HG02943 (cell line): ENCODE results near the gene KRT2.

Experiments
- ATAC-seq: cut with Tn5 transposase; IDR thresholded peaks from one replicate; pipeline ENCODE4 v1.9.1; 2021; ENCODE audit warnings: mild to moderate bottlenecking, low read depth, moderate library complexity; ENCODE audit not compliant: unreplicated experiment

The KRT2 gene

DNA sequence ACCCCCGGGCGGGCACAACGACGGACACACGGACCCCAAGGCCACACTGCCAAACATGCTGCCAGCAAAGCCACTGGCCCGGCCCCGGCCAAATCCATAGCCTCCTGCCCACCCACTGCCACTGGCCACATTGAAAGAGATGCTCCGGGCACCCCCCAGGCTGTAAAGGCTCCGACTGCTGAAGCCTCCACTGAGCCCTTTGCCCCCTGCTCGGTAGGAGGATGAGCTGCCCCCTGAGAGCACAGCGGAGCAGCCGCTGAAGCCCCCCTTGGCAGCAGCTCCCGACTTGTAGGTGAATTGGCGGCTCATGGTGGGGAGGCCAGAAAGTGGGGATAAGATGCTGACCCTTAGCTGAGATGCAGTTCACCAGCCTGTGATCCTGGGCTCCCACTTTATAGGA lies 33.8 kb downstream of the KRT2 start, which contains the start of gene KRT73:
Gene KRT73 (minus strand): TSS at position 344 of the 400 bp plus-strand sequence. CDS start 35 bp downstream, at position 309.
- ATAC-seq, result no peak

GRCh38 chr12:52617403-52617785 lies 34.6 kb downstream of the KRT2 start:
- ATAC-seq, result no peak

DNA sequence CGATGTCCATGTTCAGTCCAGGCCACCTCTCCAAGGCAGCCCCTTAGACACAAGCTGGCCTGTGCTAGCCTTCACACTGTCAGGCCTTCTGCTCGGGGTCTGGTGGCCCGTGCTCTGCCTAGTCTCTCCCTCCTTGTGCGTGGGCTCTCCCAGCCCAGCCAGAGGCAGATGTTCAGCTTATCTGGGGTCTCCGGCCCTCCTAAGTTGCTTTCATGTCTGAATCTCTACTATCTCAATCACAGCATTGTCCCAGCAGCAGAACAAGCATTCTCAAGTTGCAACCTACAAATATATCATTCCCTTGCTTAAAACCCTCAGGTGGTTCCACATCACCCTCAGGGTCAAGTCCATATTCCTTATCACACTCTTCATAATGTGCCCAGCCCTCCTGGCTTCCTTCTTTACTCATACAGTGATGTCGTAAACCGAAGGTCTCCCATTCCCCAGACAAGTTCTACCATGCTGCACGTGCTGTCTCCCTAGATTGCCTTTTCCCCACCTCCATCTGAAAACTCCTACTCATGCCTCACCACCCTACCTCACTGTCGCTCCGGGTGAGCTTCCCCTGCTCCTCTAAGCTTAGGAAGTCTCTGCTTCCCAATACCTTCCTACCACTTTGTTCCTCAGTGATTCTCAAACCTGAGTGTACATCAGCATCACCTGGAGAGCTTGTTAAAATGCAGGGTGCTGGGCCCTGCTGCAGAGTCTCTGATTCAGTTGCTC lies 35.2 kb downstream of the KRT2 start:
- no peak for ATAC-seq

DNA sequence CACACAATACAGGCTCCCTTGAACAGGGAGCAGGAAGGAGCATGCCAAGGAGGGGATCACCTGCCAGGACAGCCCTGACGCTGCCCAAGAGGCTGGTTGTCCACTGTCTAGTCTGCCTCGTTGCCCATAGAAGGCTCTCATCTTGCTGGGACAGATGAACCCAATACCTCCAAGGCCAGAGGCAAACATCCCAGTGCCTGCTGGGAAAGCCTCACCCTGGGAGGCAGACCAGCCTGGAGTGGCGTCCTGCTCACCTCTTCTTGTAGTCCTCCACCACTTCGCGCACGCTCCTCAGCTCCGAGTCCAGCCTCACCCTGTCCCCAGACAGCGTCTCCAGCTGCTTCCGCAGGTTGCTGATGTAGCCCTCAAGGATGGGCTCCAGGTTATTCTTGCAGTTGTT lies 36.1 kb downstream of the KRT2 start:
- no peak for ATAC-seq

GRCh38 chr12:52615208-52615868 lies 36.7 kb downstream of the KRT2 start:
- no peak for ATAC-seq

DNA sequence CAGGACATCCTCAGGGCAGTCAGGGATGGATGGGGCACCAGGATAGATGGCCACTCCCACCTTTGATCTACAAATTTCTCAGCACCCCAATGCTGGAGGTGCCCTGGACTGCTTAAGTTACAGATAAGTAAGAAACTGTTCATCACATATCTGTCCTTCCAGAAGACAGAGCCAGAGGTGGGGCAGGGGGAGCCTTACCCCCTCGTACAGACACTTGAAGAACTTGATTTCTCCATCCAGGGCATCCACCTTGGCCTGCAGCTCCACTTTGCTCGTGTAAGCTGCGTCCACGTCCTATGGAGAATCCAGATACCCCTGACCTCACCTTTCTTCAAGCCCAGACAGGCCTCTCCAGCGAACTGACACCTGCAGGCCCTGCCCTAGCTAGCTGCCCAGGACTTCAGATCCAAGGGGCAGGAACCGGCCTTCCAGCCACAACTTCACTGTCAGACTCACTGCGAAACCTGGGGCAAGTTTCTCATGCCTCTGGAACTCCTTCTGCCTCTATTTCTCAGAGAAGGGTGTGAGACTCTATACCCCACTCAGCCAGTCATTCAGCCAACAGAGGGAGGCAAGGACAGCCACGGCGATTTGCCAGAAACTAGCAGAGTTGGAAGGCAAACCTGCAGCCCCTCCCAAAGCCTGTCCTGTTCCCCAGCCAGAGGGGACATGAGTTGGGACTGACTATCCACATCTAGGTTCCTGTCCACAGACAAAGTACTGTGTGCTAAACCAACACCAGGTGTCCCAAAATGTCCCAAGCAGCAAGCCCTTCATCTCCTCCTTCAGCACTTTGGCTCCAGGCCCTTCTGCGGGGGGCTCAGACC lies 37.4 kb downstream of the KRT2 start:
- no peak for ATAC-seq

GRCh38 chr12:52613384-52614030 lies 38.5 kb downstream of the KRT2 start:
- no peak for ATAC-seq

GRCh38 chr12:52612431-52613383 lies 39.3 kb downstream of the KRT2 start:
- no peak for ATAC-seq

DNA sequence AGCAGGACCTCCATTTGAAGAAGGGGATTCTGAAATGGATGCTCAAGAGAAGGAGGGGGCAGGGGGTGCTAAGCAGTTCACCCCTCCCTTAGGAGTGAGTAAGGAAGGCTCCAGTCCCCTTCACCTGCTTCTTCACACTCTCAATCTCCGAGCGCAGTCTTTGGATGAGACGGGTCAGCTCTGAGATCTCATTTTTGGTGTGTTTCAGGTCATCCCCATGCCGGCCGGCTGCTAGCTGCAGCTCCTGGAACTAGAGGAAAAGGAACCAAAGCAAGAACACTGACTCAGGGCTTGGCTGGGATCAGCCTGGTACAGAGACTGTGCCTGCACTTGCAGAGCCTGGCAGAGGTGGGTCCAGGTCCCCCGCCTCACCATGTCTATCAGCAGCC lies 40.9 kb downstream of the KRT2 start:
- ATAC-seq, result no peak

DNA sequence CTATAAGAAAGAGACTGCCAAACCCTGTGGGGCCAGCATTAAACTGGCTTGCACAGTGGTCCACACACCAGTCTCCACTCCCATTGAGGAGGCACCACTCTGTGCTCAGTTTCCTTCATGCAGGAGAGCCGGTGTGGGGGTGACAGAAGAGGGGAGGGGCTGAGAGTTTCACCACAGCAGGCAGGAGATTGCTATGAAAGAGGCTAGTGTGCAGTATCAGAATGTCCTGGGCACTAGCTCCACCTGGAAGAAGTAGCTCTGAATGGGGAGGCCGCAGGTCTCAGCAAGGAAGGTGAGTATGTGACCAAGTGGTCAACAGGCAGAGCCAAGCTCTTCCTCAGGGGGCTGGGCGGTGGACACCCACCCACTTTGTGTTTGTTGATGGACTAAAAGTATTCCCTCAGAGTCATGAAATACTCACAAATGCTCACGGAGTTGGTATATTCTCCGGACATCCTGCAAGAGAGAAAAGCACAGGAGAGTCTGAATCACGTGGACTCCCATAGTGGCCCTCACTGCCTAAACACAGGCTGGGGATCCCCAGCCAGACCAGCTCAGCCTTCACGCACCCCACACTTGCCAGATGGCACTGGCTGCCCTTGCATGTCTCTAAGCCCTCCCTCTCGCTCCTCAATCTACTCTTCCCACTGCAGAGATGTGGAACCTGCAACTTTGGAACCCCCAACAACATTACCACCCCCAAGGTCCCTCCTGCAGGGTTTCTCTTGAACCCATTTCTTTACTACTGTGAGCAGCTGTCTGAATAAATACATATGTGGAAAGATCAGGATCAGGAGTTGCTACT lies 43.0 kb downstream of the KRT2 start:
- no peak for ATAC-seq

DNA sequence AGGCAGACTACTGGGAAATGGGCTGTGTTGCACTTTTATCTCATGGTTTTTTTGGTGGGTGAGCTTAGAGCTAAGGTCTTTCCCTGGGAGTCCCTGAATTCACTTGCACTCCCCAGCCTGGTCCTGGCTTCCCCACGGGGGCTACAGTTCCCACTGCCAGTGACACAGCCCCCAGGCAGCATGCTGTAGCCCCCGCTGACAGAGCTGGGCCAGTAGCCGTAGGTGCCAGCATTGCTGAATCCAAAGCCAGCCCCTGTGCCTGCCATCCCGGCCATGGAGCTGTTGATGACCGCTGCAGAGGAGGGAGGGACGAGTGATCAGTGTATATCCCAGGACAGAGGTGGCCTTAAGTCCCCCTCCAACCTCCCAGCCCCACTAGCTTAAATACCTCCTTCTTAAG lies 43.9 kb downstream of the KRT2 start:
- ATAC-seq, result no peak

GRCh38 chr12:52607314-52607713 lies 44.7 kb downstream of the KRT2 start:
- ATAC-seq, result no peak

DNA sequence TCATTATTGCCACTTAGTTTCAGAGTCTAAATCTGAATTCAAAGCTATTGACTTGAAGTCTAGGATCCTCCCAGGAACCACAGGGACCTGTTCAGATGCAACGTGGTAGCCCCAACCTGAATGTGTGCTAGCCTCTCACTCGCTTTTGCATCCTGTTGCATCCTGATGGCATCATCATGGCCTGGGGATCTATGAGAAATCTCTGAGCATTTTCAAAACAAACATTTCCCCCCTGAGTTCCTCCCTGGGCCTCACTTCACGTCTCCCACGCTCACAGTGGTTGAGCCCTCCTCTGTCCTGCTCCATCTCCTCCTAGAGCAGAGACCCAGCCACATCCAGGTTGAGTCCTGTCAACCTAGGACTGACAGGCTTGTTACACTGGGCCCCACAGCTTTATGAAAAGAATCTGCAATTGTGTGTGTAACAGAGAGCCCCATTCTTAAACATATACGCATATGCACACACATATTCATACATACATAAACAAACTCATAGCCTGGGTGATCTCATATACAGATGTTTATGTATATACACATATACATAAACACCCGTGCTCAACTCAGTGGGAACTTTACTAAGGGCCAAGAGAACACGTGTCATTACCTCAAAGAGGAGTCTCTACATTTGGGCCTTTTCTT lies 45.3 kb downstream of the KRT2 start:
- no peak for ATAC-seq

DNA sequence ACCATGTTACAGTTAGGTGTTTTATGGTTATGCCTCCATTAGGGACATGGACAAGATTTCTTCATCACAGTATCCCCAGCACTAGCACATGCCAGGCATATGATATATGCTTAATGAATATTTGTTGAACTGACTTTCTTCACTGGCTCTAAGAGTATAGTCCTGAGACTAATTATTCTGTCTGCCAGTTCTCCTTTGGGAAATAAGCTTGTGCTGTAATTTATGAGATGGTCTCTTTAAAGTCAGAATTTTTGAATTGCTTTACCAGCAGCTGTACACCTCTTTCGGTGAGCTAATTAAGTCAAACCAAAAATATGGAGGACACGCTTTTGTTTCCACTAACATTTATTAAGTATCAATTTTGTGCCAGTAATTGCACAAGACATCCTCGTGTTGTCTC lies 45.9 kb downstream of the KRT2 start:
- ATAC-seq, result no peak

DNA sequence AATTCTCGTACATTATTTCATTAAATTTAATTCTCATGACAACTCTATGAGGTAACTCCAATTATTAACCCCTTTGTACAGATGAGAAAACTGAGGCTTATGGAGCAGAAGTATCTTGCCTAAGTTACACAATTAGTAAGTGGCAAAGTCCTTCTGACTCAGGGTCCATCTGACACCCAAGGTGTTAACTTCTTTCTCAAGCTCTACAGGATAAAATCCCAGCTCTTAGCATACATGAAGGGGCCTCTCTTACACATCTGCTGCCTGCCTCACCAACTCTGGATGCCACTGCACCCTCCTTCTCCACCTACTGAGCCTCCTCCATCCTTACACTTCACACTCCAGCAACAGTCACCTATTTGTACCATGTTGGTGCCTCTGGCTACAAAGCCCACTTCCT lies 46.5 kb downstream of the KRT2 start:
- ATAC-seq, result no peak

GRCh38 chr12:52604859-52605258 lies 47.2 kb downstream of the KRT2 start:
- ATAC-seq, result no peak

DNA sequence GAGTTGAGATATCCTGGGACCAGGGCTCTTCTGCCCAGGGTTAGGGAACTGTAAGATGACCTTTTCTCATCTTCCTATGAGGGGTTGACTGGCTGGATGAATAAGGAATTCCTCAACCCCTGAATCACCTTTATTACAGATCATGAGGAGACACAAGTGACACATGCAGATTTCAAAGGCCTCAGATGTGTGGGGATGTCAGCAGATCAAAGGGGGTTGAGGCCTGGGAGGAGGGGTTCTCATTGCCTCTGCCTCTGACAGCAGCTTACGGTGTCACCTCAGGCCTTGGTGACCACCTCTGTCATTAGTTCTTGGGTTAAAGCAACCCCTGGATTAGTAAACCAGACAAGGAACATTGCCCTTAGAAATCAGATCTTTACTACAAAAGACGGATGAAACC lies 48.7 kb downstream of the KRT2 start:
- no peak for ATAC-seq

DNA sequence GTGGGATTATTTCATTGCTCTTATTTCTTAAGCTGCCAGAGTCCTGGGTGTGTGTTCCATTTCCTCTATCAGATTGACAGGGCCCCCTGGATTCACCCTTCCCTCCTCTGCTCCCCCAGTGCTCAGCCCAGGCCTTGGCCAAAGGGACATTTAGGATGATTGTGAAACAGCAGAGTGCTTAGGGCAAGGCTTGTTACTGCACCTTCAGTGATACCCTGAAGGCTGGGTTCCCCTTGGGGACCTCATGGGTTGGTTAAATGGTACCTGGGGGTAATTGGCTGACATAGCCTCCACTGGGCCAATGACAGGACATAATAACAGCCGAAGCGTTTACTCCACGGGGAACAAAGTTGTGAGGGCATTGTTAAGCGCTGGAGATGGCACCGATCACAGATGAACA lies 49.5 kb downstream of the KRT2 start:
- ATAC-seq, result no peak

- no peak for ATAC-seq
These were observed 50.3 kb downstream of the KRT2 start for GRCh38 chr12:52601671-52602070.
